Erythroblast (primary cell): ENCODE results near the gene SULF2.

Experiments used
- GATA1 ChIP-seq: IDR thresholded peaks from 2 replicates; pipeline ENCODE4 v1.6.1; 2011; ENCODE audit warnings: low read depth, mild to moderate bottlenecking, control low read depth, low read length, moderate library complexity
- POLR2A ChIP-seq: IDR thresholded peaks from 2 replicates; pipeline ENCODE4 v1.6.1; 2011; ENCODE audit warnings: mild to moderate bottlenecking, low read length

GRCh38 chr20:47775039-47775438, 10.2 kb downstream of the SULF2 start:
- TF ChIP-seq POLR2A (no peak), GATA1 (no peak)
